Measurements from ENCODE around the gene FREM3.
"Not testable (repeated sequence)": the region's sequence is repeated elsewhere in the genome, so short reads cannot be mapped to it uniquely, and the experiment has no call there.

FREM3 gene

DNA sequence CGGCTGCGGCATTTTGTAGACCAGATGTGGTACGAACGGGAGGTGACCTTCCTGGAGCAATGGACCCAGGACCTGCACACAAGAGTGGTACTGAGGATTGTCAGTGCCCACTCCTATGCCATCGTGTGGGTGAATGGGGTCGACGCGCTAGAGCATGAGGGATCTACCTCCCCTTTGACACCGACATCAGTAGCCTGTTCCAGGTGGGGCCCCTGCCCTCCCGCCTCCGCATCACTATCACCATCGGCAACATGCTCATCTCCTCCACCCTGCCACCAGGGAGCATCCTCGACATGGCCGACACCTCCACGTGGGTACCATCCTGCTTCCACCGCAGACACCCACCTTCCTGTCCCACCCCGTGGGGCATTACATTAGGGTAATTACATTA is 140.7 kb downstream of the FREM3 start:
- peaks cover 15% of the 10 kb centered on the region for H3K36me3 ChIP-seq (ENCODE audit: insufficient read depth, low read length)
- no peaks in the 10 kb centered on the region for H3K9me3 ChIP-seq (replicated peaks; ENCODE audit: low read length)
- H3K4me3 ChIP-seq (ENCODE audit: low read length) = peak overlapping the region; percentile 69
- peak overlapping the region; percentile 77 for H3K9ac ChIP-seq (ENCODE audit: low read depth, low read length)
- H3K4me1 ChIP-seq (ENCODE audit: control insufficient read depth, insufficient read depth, low read length) = peaks cover 3% of the 10 kb centered on the region
- peak overlapping the region; percentile 88 for H3K4me2 ChIP-seq (ENCODE audit: low read length)
- H3K27me3 ChIP-seq (ENCODE audit: control insufficient read depth, insufficient read depth, low read length) = no peaks in the 10 kb centered on the region

GRCh38 chr4:143558823-143559756 is 141.4 kb downstream of the FREM3 start:
- Histone ChIP-seq H3K4me1 (ENCODE audit: control insufficient read depth, insufficient read depth, low read length) (peaks cover 3% of the 10 kb centered on the region), H3K9ac (ENCODE audit: low read depth, low read length) (peak overlapping the region; percentile 77), H3K4me2 (ENCODE audit: low read length) (peak overlapping the region; percentile 88), H3K9me3 (replicated peaks; ENCODE audit: low read length) (no peaks in the 10 kb centered on the region), H3K36me3 (ENCODE audit: insufficient read depth, low read length) (peaks cover 22% of the 10 kb centered on the region), H3K4me3 (ENCODE audit: low read length) (peak overlapping the region; percentile 69), H3K27me3 (ENCODE audit: control insufficient read depth, insufficient read depth, low read length) (no peaks in the 10 kb centered on the region)

- H3K4me3 ChIP-seq (ENCODE audit: low read length) = no peak overlapping the region
Measured at GRCh38 chr4:143558286-143558685, 142.2 kb downstream of the FREM3 start.

DNA sequence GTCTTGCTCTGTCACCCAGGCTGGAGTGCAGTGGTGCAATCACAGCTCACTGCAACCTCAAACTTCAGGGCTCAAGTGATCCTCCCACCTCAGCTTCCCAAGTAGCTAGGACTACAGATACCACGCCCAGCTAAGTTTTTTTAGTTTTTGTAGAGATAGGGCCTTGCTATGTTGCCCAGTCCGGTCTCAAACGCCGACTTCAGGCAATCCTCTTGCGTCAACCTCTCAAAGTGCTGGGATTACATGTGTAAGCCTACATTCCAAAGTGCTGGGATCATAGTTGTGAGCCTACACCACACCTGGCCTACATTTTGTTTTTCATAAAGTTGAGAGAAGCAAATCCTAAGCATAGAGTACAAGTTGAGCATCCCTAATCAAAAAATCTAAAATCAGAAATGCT is 144.8 kb downstream of the FREM3 start:
- H3K9me3 ChIP-seq (replicated peaks; ENCODE audit: low read length) = no peaks in the 10 kb centered on the region
- peaks cover 40% of the 10 kb centered on the region for H3K36me3 ChIP-seq (ENCODE audit: insufficient read depth, low read length)
- no peak overlapping the region for H3K4me2 ChIP-seq (ENCODE audit: low read length)
- H3K9ac ChIP-seq (ENCODE audit: low read depth, low read length) = no peak overlapping the region
- H3K4me1 ChIP-seq (ENCODE audit: control insufficient read depth, insufficient read depth, low read length) = peaks cover 3% of the 10 kb centered on the region
- no peaks in the 10 kb centered on the region for H3K27me3 ChIP-seq (ENCODE audit: control insufficient read depth, insufficient read depth, low read length)
- H3K4me3 ChIP-seq (ENCODE audit: low read length) = no peak overlapping the region

More at GRCh38 chr4:143558286-143558685, 142.2 kb downstream of the FREM3 start:
- Histone ChIP-seq H3K36me3 (ENCODE audit: insufficient read depth, low read length) (peaks cover 27% of the 10 kb centered on the region), H3K9ac (ENCODE audit: low read depth, low read length) (no peak overlapping the region), H3K9me3 (replicated peaks; ENCODE audit: low read length) (no peaks in the 10 kb centered on the region), H3K4me1 (ENCODE audit: control insufficient read depth, insufficient read depth, low read length) (peaks cover 3% of the 10 kb centered on the region), H3K4me2 (ENCODE audit: low read length) (no peak overlapping the region), H3K27me3 (ENCODE audit: control insufficient read depth, insufficient read depth, low read length) (no peaks in the 10 kb centered on the region)

- H3K9ac ChIP-seq (ENCODE audit: low read depth, low read length) = no peak overlapping the region
- H3K27me3 ChIP-seq (ENCODE audit: control insufficient read depth, insufficient read depth, low read length) = no peaks in the 10 kb centered on the region
- H3K36me3 ChIP-seq (ENCODE audit: insufficient read depth, low read length) = peaks cover 47% of the 10 kb centered on the region
- no peak overlapping the region for H3K4me2 ChIP-seq (ENCODE audit: low read length)
- H3K4me3 ChIP-seq (ENCODE audit: low read length) = no peak overlapping the region
- peaks cover 3% of the 10 kb centered on the region for H3K4me1 ChIP-seq (ENCODE audit: control insufficient read depth, insufficient read depth, low read length)
- H3K9me3 ChIP-seq (replicated peaks; ENCODE audit: low read length) = no peaks in the 10 kb centered on the region
Measured at GRCh38 chr4:143554728-143555597, 145.5 kb downstream of the FREM3 start.

GRCh38 chr4:143549928-143550327 is 150.5 kb downstream of the FREM3 start:
- Histone ChIP-seq H3K9me3 (replicated peaks; ENCODE audit: low read length) (no peaks in the 10 kb centered on the region), H3K9ac (ENCODE audit: low read depth, low read length) (no peak overlapping the region), H3K36me3 (ENCODE audit: insufficient read depth, low read length) (peaks cover 81% of the 10 kb centered on the region), H3K27me3 (ENCODE audit: control insufficient read depth, insufficient read depth, low read length) (no peaks in the 10 kb centered on the region), H3K4me2 (ENCODE audit: low read length) (no peak overlapping the region), H3K4me3 (ENCODE audit: low read length) (no peak overlapping the region), H3K4me1 (ENCODE audit: control insufficient read depth, insufficient read depth, low read length) (no peaks in the 10 kb centered on the region)

- H3K4me1 ChIP-seq (ENCODE audit: control insufficient read depth, insufficient read depth, low read length) = no peaks in the 10 kb centered on the region
- no peaks in the 10 kb centered on the region for H3K27me3 ChIP-seq (ENCODE audit: control insufficient read depth, insufficient read depth, low read length)
- no peak overlapping the region for H3K4me3 ChIP-seq (ENCODE audit: low read length)
- H3K4me2 ChIP-seq (ENCODE audit: low read length) = no peak overlapping the region
- H3K9ac ChIP-seq (ENCODE audit: low read depth, low read length) = no peak overlapping the region
- no peaks in the 10 kb centered on the region for H3K9me3 ChIP-seq (replicated peaks; ENCODE audit: low read length)
- H3K36me3 ChIP-seq (ENCODE audit: insufficient read depth, low read length) = peaks cover 83% of the 10 kb centered on the region
Measured at GRCh38 chr4:143539670-143540023, 160.8 kb downstream of the FREM3 start.

GRCh38 chr4:143538979-143539669 is 161.4 kb downstream of the FREM3 start:
- Histone ChIP-seq H3K4me3 (ENCODE audit: low read length) (no peak overlapping the region), H3K4me1 (ENCODE audit: control insufficient read depth, insufficient read depth, low read length) (no peaks in the 10 kb centered on the region), H3K9ac (ENCODE audit: low read depth, low read length) (no peak overlapping the region), H3K36me3 (ENCODE audit: insufficient read depth, low read length) (peaks cover 86% of the 10 kb centered on the region), H3K4me2 (ENCODE audit: low read length) (no peak overlapping the region), H3K27me3 (ENCODE audit: control insufficient read depth, insufficient read depth, low read length) (no peaks in the 10 kb centered on the region), H3K9me3 (replicated peaks; ENCODE audit: low read length) (no peaks in the 10 kb centered on the region)

DNA sequence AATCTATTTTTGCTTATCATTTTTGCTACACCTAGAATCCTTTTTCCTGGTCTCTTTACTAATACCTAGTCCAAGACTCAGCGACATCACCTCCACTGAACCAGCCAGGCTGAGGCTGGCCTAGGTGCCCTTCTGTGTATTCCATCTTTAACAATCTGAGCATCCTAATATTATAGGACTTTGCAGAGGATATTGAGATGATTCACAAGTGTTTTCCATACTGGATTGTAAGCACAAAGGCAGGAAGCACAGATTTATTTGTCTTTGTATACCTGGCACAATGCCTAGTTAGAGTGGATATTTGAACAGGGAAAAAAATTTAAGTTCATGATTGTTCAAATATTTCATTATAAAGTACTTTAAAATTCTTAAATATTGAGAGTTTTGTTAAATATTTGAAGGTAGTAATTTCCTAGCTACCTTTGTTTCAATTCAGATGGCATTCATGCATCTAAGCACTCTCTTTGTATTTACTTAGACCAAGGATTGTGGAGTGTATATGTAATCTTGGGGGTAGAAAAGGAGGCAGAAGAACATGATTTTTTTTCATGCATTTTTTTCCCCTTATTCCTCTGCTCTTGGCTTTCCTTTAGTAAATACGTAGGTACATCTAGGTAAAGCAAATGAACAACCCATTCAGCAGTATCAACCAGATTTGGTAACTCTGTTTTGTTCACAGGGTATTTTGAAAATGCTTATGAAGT is 168.5 kb downstream of the FREM3 start:
- H3K4me3 ChIP-seq (ENCODE audit: low read length) = no peak overlapping the region
- no peaks in the 10 kb centered on the region for H3K27me3 ChIP-seq (ENCODE audit: control insufficient read depth, insufficient read depth, low read length)
- no peaks in the 10 kb centered on the region for H3K9me3 ChIP-seq (replicated peaks; ENCODE audit: low read length)
- peaks cover 85% of the 10 kb centered on the region for H3K36me3 ChIP-seq (ENCODE audit: insufficient read depth, low read length)
- H3K4me2 ChIP-seq (ENCODE audit: low read length) = no peak overlapping the region
- H3K9ac ChIP-seq (ENCODE audit: low read depth, low read length) = no peak overlapping the region
- H3K4me1 ChIP-seq (ENCODE audit: control insufficient read depth, insufficient read depth, low read length) = peaks cover 5% of the 10 kb centered on the region

GRCh38 chr4:143531380-143531779 is 169.1 kb downstream of the FREM3 start:
- peaks cover 5% of the 10 kb centered on the region for H3K4me1 ChIP-seq (ENCODE audit: control insufficient read depth, insufficient read depth, low read length)
- H3K4me3 ChIP-seq (ENCODE audit: low read length) = no peak overlapping the region
- peaks cover 84% of the 10 kb centered on the region for H3K36me3 ChIP-seq (ENCODE audit: insufficient read depth, low read length)
- H3K9me3 ChIP-seq (replicated peaks; ENCODE audit: low read length) = no peaks in the 10 kb centered on the region
- no peak overlapping the region for H3K9ac ChIP-seq (ENCODE audit: low read depth, low read length)
- no peak overlapping the region for H3K4me2 ChIP-seq (ENCODE audit: low read length)
- no peaks in the 10 kb centered on the region for H3K27me3 ChIP-seq (ENCODE audit: control insufficient read depth, insufficient read depth, low read length)

DNA sequence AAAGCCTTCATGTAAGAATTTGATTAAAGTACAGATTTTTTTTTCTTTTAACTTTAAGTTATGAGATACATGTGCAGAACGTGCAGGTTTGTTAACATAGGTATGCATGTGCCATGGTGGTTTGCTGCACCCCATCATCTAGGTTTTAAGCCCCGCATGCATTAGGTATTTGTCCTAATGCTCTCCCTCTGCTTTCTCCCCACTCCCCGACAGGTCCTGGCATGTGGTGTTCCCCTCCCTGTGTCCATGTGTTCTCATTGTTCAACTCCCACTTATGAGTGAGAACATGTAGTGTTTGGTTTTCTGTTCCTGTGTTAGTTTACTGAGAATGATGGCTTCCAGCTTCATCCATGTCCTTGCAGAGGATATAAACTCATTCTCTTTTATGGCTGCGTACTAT is 172.4 kb downstream of the FREM3 start:
- H3K36me3 ChIP-seq (ENCODE audit: insufficient read depth, low read length) = peaks cover 84% of the 10 kb centered on the region
- not testable (repeated sequence) for H3K4me2 ChIP-seq (ENCODE audit: low read length); H3K27me3 ChIP-seq (ENCODE audit: control insufficient read depth, insufficient read depth, low read length); H3K9ac ChIP-seq (ENCODE audit: low read depth, low read length); H3K9me3 ChIP-seq (replicated peaks; ENCODE audit: low read length); H3K4me3 ChIP-seq (ENCODE audit: low read length); H3K4me1 ChIP-seq (ENCODE audit: control insufficient read depth, insufficient read depth, low read length)
